Measurements from ENCODE around the gene STK33. TPM values are rescaled to one million over a fixed set of nuclear protein-coding genes. Genes with fewer than 3 reads are reported as not detected.

The STK33 gene
- 10 to 100 TPM; 26.5 to 31.7 (median 29.0) TPM for polyA plus RNA-seq (ENCODE audit: insufficient read length in 4 of 4)

DNA sequence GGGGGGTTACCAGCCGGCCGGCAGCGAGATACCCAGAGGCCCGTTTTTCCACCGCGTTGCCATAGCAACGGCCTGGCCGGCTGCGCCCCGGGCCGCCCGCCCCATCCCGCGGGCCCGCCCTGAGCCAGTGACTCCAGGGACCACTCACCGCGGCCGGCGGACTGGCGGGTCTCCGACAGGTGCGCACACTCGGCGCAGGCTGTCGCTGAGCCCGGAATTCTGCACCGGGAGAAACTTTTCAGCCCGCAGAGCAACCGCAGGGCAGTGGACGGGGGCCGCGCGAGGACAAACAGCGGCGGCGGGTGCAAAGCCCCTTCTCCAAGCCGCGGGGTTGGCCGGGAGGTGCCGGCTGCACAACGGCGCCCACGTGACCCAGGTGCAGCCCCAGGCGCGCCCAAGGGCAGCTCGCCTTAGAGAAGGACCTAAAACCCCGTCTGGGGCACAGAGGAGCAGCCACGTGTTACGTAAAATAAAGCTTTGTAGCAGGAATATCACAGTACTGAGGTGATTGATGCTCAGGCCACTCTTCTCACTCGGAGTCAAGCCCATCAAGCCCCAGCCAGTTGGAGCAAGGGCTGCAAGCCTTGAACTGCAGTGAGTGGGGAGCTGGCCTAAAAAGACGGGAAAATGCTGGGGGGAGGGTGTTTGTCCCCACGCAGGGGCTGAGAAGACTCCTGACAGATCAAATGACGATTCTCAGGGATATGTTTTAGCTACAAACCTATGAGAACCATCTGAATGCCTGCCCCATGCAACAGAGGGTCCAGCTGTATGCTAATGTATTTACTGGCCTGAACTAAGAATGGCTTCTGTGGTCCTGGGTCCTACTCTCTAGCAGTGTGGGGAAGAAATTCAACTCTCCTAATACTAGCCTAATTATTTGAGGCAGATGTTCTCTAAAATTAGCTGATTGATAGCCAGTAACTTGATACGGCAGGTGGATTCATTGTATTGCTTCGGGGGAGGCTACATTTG lies at the start of gene STK33:
TSS of gene STK33 (minus strand) at position 294 of the 975 bp plus-strand sequence. CDS start 119,323 bp downstream, outside the sequence.
- DNase-seq (ENCODE audit: low read depth in 4 of 4, low spot score in 3 of 4), result peak; percentile 27 to 49 (median 32)

DNA sequence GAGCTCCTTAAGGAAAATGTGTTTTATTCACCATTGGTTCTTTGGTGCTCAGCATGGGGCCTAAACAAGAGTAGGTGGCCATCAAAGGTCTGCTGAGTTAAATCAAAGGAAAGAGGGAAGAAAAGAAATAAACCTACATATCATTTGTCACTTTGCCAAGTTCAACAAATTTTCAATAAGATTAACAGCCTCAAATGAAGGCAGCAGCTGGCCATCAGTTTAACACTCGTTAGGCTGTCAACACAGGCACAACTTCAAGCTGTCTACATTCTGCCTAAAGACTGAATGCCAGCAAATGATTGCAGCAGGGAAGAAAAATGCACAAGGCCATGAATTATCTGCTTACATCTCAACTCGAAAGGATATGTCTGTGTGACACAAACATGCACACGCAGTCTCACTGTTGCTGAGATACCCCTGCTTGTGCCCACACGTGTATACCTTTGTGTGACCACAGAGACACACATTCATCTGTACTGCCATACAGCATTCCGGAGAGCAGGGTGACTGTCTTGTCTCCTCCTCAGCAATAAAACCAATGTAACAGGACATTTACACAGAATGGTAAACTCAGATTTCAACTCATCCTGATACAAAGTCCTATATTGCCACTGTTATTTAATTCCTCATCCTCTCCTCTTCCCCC lies 48.3 kb upstream of the STK33 start:
- peak; percentile 13 to 35 (median 19) for DNase-seq (ENCODE audit: low read depth in 4 of 4, low spot score in 3 of 4)

DNA sequence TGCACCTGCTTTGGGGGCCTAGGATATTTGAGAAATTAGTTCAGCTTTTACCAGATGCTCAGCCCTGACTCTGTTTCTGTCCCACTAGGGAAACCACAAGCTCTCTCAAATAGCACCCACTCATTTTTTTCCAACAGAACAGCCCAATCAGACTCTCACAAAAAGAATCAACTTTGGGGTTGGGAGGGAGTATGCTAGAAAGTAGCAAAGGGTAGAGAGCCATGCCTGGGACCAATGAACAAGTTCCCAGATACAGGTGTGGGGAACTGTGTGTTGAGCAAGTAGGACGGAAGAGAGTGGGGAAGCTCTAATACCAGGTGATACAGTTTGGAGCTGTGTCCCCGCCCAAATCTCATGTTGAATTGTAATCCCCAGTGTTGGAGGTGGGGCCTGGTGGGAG lies 47.3 kb upstream of the STK33 start:
- no peak for DNase-seq (ENCODE audit: low read depth in 4 of 4, low spot score in 3 of 4)

GRCh38 chr11:8640267-8640906 lies 46.4 kb upstream of the STK33 start:
- DNase-seq (ENCODE audit: low read depth in 4 of 4, low spot score in 3 of 4), result no peak

DNA sequence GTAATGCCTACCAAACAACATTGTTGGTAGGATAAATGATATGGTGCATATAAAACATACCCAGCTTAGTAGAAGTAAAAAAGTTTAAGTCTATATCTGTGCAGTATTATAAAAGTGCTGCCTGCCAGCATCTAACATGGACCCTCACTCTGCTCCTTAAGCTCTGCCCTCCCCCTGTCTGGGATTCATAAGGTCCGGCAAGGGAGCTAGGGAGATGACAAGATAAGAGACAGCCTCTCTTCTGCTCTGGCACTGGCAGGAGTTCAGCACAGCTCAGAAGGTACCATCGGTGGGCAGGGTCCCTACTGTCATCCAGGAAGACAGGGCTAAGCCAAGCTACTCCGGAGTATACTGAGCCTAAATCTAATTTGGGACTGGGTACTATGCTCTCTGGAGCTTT lies 45.6 kb upstream of the STK33 start:
- DNase-seq (ENCODE audit: low read depth in 4 of 4, low spot score in 3 of 4), result no peak

DNA sequence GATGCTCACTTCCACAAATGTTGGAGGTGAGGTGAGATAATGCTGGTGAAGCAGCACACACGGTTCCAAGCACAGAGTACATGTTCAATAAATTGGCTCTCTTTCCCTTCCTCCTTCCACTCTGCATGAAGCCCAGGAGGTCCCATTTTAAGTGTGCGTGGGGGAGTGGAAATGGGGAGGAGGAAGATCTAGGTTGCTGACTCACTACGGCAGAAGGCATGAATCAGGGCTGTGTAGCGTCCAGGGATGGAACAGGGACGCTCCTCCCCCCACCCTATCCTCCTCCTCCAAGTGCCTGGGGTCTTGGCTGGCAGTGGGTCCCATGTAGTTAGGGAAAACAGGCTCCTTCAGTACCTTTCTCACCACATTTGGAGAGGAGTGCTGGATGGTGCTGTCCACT lies 44.3 kb upstream of the STK33 start:
- no peak for DNase-seq (ENCODE audit: low read depth in 4 of 4, low spot score in 3 of 4)

DNA sequence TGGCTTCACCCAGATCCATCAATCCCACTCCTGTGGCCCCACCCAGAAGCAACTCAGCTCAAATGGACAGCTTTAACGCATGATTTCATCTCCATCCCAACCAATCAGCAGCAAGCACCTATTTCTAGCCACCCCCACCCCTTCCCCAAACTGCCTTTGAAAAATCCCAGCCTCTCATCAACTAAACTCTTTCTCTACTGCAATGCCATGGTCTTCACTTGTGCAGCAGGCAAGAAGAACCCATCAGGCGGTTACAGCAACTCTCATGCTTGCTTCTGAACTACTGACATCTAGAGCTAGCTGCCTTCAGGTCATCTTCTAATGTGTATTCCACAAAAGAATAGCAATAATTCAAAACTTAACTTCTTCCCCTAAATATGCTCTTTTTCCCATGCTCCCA lies 42.1 kb upstream of the STK33 start:
- no peak for DNase-seq (ENCODE audit: low read depth in 4 of 4, low spot score in 3 of 4)

DNA sequence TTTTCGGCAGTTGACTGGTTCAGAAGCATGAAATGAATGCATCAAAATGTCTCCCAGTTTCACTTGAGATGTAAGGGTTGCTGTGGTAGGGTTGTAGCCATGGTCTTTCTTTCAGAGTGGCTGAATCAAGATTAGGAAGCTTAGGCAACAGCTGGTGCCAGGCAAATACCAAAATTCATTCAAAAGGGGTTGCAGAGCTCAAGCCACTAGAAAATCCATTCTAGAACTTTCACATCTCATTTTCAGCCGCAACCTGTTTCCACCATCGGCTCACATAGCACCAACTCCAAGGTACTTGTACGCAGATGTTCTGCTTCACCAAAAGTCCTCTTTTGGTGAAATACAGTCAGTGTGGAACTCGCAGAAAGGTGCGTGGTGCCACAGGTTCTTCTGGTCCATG lies 40.5 kb upstream of the STK33 start:
- no peak for DNase-seq (ENCODE audit: low read depth in 4 of 4, low spot score in 3 of 4)

GRCh38 chr11:8631395-8632118 lies 37.5 kb upstream of the STK33 start:
- no peak for DNase-seq (ENCODE audit: low read depth in 4 of 4, low spot score in 3 of 4)

DNA sequence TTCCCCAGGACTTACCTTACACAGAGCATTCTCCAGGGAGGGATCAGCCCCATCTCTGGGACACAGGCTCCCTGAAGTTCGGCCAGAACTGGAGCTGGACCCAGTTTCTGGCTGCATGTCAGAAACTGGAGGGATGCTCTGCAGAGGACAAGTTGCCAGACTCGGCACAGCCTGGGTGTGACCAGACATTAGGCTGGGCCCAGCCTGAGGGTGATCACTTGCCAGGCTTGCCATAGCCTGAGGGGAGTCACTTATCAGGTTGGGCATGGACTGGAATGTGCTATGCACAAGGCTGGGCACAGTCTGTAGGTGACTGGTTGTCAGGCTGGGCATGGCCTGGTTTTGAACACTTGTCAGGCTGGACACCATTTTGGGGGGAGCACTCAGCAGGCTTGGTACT lies 30.7 kb upstream of the STK33 start:
- DNase-seq (ENCODE audit: low read depth in 4 of 4, low spot score in 3 of 4), result no peak

- no peak for DNase-seq (ENCODE audit: low read depth in 4 of 4, low spot score in 3 of 4)
Measured at GRCh38 chr11:8621147-8621546, 27.1 kb upstream of the STK33 start.

- DNase-seq (ENCODE audit: low read depth in 4 of 4, low spot score in 3 of 4), result no peak
Measured at GRCh38 chr11:8617063-8617462, 23.0 kb upstream of the STK33 start.

GRCh38 chr11:8615291-8616032 lies 21.4 kb upstream of the STK33 start:
- DNase-seq (ENCODE audit: low read depth in 4 of 4, low spot score in 3 of 4), result no peak

DNA sequence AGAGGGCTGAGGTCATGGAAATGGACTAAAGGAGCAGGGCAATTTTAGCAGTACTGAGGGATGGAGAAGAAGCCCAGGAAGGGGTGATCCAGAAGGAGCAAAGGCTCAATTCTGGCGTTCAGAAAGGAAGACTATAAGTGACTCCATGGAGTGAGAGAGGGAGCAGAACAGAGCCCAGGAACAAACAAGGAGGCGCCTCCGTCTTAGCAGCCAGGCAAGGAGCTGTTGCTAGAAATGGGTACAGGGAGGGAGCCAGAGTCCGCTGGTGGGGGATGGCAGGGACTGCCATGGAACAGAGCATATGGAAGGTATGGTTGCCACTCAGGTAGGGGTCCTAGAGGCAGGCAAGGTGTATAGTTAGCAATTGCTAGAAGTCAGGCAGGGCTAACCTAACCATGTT lies 20.5 kb upstream of the STK33 start:
- no peak for DNase-seq (ENCODE audit: low read depth in 4 of 4, low spot score in 3 of 4)

DNA sequence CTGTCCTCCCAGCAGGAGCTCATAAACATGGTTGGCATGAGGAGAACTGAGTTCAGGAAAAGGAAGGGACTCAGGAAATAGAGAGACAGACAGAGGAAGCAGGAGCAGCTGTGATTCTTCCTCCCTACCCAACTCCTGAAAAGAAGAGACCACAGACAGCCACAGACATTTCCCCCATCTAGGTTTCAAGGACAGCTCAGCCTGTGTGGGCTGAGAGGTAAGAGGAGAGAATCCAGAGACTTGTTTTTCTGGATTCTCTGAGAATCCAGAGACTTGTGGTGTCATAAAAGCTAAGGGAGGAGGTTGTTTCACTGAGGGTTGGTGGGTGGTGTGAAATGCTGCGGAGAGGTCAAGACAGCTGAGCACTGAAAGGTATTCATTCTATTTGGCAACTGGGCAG lies 19.0 kb upstream of the STK33 start:
- DNase-seq (ENCODE audit: low read depth in 4 of 4, low spot score in 3 of 4), result no peak

DNA sequence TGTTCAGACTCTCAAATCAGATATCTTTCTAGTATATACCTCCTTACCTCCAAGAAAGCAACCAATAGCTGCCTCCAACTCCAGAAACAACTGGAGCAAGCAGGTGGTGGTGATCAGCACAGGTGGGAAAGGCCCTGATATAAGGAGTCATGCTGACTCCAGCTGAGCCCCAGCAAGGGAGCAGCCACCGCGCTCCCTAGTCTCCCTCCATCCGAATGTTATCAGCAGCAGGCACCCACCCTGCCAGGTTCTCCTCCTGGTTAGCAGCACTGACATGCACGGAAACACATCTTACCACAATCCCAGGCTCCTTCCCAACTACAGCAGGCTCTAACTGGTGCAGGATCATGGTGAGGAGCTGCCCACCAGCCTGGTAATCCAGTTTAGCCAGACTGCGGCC lies 18.5 kb upstream of the STK33 start:
- DNase-seq (ENCODE audit: low read depth in 4 of 4, low spot score in 3 of 4), result no peak

GRCh38 chr11:8610532-8611116 lies 16.6 kb upstream of the STK33 start:
- DNase-seq (ENCODE audit: low read depth in 4 of 4, low spot score in 3 of 4), result peak in 3 of 4 donors; percentile 36 to 71 (median 61)

DNA sequence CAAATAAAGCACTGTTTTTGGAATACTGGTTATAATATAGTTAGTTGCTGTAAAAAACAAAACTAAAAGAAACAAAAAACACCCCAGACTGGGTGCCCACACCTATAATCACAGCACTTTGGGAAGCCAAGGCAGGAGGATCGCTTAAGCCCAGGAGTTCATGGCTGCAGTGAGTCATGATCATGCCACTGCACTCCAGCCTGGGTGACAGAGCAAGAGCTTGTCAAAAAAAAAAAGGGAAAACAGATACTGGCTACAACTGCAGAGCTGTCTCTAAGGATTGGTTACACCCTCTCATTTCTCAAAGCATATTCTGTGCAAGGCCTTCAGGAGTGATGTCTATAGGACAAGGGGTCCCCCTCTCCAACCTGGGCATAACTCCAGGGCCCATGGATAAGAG lies 14.6 kb upstream of the STK33 start:
- no peak for DNase-seq (ENCODE audit: low read depth in 4 of 4, low spot score in 3 of 4)

GRCh38 chr11:8605971-8606563 lies 12.0 kb upstream of the STK33 start:
- no peak for DNase-seq (ENCODE audit: low read depth in 4 of 4, low spot score in 3 of 4)

All from right renal pelvis (tissue), 4 donors.